GM19395 (cell line): ENCODE data around the gene FBL.
"Not testable (repeated sequence)": the region's sequence is repeated elsewhere in the genome, so short reads cannot be mapped to it uniquely, and the experiment has no call there.

Experiments used
- ATAC-seq: cut with Tn5 transposase; IDR thresholded peaks from one replicate; pipeline ENCODE4 v1.9.1; 2021; ENCODE audit warnings: mild to moderate bottlenecking, moderate library complexity; ENCODE audit not compliant: unreplicated experiment

The FBL gene

DNA sequence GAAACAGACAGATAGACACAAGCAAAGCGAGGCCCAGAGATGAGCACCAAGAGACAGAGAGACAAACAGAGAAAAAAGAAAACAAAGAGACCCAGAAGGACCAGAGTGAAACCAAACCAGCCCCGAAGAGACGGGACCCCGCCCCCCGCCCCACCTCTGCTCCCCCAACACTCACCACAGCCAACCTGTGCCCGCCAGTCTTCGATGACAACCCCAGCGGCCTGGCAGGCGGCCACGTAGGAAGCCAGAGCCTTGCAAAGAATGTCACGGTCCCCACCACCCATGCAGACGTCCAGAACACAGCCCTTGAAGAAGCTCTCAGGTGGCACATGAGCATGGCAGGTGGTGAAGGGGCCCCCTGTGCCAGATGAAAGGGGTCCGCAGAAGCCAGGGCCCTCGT lies 31.3 kb upstream of the FBL start:
- not testable (repeated sequence) for ATAC-seq

DNA sequence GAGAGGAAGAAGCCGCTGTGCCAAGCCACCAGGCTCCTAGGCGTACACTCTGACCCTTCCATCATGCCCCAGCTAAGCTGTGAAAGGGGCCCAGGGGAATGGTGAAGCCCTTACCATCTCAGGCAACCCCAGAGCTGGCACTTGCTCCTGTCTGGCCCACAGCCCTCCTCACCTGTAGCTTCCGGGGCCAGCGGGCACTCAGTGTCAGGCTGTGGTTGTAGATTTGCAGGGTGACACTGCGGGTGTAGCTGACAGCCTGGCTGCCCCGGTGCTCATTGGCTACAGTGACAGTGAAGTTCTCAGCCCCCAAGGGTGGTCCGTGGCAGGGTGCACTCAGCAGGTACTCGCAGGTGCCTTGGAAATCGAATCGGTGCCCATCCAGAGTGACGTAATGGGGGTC lies 30.3 kb upstream of the FBL start:
- not testable (repeated sequence) for ATAC-seq

DNA sequence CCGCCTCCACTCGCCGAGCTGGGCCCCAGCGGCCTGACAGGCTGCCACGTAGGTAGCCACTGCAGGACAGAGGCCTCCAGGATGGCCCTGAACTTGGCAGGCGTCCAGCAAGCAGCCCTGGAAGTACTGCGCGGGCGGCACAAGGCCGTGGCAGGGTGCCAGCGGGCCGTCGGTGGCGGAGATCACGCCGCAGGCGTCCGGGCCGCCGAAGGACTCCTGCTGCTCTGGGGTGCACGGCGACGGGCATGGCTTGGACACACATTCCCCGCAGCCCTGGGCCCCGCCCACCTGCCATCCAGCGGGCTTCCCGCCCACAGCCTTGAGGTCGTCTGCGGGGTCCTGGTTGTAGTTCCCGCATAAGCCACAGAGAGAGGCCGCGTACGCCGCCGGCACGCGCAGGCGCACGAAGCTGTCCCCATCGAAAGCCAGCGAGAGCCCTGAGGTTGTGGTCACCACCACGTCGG lies 29.3 kb upstream of the FBL start:
- ATAC-seq, result not testable (repeated sequence)

DNA sequence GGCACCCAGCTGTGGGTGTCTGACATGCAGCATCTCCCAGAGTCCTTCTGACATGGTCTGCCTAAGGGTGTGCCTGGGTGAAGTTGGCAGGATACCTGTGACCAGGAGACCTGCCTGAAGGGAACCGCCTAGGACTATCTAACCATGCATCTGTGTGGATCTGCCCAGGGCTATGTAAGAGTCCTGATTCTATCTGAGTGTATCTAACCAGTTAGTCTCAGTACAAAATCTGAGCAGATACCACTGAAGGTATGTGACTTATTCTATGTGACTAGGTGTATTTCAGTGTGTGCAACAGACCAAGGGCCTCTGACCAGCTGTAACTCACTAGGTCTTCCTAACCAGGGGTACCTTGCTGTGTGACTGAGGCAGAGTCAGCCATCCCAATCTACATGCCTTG lies 28.2 kb upstream of the FBL start:
- no peak for ATAC-seq

DNA sequence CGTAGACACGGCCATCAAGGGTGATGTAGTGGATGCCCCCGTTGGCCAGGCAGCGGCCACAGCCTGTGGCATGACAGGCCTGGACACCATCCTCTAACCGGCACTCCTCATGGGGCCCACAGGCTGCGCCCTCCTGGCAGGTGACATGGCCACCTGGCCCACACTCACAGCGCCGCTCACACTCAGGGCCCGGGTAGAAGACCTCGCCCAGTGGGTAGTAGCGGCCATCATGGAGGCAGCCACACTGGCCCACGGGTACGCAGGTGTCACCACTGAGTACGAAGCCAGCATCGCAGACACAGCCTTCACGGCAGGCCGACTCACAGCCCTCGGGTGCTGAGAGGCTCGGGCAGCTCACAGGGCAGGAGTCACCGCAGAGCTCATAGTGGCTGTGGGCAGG lies 27.2 kb upstream of the FBL start:
- no peak for ATAC-seq

DNA sequence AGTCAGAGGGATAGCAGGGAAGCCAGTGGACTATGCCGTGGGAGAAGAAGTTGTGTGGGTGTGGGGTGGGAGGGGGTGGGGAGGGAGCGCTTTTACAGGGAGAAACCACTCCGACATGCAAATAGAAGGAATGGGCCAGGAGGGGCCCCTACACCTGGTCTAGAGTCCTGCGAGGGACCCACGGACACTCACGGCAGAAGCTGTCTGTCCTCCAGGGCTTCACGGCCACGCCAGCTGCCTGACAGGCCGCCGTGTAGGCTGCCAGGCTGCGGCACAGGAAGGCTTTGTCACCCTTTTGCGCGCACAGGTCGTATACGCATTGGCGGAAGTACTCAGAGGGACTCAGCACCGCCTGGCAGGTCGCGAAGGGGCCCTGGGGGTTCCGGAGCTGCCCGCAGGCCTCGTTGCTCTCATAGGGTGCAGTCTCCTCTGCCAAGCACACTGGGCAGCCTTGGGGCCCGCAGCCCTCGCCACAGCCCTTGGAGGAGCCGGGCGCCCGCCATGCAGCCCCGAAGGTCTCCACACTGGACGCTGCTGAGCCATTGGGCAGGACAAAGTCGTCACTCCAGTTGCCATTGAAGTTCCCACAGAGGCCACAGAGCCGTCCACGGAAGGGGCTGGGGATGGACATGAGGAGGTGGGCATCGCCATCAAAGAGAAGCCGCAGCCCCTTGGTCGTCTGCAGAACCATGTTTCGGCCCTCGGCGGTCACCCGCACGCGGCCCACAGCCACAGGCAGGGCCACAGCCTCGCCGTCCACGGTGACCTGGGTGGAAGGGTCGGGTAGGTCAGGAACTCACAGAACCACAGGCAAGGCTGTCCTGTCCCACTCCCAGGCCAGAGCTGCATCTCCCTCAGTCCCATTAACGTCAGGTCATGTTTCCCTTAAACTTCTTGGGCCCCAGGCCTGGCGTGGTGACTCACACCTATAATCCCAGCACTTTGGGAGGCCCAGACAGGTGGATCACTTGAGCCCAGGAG lies 26.0 kb upstream of the FBL start:
- no peak for ATAC-seq

DNA sequence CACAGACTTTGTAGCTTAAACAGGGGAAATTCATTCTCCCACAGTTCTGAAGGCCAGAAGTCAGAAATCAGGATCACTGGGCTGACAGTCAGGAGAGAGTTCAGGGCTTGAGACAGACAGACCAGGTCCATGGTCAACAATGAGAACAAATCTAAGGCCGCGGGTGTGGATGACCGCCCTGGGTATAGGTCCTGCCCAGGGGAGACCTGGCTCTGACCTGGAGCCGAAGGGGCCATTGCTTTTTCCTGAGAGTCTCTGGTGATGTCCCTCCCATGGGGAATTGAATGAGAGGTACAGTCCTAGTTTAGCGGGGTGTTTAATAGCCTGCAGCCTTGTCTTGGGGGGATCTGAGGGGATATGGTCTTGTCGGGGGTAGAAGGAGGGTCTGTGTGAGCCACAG lies 25.2 kb upstream of the FBL start:
- ATAC-seq, result no peak

DNA sequence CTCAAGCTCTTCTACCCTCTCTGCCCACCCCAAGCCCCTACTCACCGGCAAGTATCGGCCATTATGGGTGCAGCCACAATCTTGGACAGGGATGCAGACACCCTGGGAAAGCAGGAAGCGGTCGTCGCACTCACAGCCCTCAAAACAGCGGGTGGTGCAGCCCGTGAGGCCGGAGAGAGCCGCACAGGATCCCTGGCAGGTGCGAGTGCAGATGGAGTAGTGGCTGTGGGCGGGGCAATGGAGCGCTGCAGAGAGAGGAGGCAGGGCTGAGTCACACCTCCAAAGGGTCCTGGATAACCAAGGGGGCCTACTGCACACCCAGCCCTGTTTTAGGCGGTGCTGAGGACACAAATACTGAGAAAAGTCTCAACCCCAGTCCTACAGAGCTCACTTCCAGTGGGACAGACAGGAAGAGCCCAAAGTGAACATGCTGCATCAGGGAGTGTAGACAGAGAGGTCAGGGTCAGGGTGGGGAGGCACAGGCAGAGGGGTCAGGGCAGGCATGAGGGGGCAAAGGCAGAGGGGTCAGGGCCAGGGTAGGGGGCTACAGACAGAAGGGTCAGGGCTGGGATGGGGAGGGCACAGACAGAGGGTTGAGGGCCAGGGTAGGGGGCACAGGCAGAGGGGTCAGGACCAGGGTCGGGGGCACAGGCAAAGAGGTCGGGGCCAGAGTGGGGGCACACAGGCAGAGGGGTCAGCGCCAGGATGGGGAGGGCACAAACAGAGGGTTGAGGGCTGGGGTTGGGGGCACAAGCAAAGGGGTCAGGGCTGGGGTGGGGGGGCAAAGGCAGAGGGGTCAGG lies 24.2 kb upstream of the FBL start:
- no peak for ATAC-seq

DNA sequence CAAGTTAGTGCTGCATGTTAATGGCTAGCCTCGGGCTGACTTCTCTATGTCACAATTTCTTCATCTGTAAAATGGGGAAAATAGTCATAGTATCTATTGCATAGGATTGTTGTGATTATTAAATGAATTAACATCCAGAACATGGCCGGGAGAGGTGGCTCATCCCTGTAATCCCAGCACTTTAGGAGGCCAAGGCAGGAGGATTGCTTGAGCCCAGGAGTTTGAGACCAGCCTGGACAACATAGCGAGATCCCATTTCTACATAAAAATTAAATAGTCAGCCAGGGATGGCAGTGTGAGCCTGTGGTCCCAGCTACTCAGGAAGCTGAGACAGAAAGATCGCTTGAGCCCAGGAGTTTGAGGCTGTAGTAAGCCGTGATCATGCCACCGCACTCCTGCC lies 21.8 kb upstream of the FBL start:
- no peak for ATAC-seq

DNA sequence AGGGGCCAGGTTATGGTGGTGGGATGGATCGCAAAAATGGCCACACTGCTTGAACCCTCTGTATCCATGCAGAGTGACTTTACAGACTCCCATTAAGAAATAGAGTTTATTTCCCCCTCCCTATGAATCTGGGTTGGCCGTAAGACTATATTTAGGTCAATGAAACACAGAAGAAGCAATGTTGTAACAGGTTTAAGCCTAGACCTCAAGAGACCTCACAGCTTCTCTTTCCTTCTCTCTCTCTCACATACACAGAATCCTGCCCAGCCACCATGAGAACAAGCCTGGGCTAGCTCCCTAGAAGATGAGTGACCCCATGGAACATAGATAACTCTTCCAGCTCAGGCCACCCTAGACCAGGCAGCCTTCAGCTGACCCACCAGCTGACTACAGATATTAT lies 21.0 kb upstream of the FBL start:
- ATAC-seq, result no peak

DNA sequence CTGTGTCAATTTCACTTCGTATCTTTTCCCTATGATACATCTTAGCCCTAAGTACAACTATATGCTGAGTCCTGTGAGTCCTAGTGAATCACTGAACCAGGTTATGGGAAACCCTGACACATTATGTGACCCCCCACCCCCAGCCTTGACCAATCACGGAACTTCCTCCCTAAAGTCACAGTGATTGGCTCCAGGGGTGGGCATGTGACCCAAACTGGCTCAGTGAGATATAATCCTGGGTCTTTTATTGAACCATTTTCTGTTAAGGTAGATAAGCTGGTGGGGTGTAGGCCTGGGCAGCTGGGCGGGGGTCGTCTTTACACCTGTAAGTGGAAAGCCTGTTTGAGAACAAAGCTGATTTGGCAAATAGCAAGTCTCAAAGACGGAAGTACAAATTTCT lies 19.8 kb upstream of the FBL start:
- no peak for ATAC-seq

DNA sequence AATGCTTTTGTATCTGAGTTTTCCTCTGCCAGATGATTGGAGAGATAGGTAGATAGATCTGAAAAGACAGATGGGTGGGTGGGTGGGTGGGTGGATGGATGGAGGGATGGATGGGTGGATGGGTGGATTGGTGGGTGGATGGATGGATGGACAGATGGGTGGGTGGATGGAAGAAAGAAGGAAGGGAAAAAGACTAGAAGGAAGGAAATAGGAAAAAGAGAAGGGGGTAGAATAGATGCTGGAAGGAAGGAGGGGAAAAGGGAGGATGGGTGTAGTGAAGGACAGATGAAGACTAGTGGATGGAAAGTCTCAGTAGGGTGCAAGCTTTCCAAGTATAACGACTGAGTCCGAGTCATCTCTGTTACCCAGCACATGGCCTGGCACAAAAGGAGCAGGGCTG lies 19.0 kb upstream of the FBL start:
- no peak for ATAC-seq

DNA sequence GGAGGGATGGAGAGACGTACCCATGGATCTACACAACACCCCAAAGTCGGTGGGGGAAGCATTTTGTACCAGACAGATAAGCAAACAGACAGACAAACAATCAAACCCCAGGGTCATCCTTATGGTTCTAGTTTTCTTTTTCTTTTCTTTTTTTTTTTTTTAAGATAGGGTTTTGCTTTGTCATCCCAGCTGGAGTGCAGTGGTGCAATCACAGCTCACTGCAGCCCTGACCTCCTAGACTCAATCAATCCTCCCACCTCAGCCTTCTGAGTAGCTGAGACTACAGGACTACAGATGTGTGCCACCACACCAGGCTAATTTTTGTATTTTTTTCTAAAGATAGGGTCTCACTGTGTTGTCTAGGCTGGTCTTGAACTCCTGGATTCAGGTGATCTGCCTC lies 17.9 kb upstream of the FBL start:
- ATAC-seq, result no peak

DNA sequence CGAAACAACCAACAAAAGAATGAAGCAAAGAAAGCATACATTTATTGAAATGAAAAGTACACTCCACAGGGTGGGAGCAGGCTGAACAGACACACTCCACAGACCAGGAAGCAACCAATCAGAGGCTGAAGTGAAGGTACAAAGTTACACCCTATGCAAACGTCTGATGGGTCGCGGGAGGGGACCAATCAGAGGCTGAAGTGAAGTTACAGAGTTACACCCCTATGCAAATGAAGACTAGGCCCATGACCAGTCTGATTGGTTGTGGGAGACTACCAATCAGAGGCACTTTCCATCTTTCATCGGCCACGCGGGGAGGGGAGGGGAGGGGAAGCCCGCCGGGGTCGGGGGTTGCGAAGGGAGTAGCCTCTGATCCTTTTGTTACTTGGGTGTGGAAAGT lies 12.4 kb upstream of the FBL start:
- ATAC-seq, result no peak

DNA sequence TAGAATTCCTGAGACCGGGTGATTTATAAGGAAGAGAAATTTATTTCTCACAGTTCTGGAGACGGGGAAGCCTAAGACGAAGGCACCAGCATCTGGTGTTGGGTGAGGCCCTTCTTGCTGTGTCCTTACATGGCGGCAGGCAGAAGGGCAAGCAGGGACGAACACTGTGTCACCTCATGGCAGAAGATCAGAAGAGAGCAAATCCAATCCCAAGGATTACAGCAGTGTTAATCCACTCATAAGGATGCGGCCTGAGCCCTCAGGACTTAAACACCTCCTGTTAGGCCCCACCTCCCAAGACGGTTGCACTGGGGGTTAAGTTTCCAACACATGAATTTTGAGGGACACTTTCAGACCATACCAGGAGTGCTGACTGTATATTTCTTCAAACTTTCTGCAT lies 6.7 kb upstream of the FBL start:
- no peak for ATAC-seq

DNA sequence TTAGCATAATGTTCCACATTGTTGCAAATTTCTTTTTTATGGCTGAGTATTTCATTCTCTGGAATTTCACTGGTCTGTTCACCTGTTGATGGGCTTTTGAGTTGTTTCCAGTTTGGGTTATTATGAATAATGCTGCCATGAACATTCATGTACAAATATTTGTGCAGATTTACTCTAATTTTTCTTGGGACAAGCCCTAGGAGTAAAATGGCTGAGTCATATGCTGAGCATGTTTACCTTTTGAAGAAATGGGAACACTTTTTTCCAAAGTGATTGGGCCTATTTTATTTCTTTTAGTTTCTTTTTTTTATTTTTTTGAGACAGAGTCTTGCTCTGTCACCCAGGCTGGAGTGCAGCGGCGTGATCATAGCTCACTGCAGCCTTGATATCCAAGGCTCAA lies 4.7 kb upstream of the FBL start:
- no peak for ATAC-seq

DNA sequence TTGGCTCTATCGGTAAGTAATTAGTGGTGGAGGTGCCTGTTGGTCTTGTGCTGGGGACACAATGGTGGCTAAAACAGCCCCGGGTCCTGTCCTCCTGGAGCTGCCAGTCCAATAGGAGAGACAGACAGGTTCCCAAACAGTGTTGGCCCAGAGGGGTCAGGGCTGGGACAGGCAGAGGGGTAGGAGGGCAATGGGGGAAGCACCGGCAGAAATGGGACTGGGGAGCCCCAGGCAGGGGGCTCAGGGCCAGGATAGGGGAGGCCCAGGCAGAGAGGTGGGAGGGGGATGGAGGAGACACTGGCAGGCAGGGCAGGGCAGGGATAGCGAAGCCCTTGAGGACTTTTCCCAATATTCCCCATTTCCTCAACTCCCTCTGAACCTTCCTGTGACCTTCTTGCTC lies 2.2 kb upstream of the FBL start:
- no peak for ATAC-seq

DNA sequence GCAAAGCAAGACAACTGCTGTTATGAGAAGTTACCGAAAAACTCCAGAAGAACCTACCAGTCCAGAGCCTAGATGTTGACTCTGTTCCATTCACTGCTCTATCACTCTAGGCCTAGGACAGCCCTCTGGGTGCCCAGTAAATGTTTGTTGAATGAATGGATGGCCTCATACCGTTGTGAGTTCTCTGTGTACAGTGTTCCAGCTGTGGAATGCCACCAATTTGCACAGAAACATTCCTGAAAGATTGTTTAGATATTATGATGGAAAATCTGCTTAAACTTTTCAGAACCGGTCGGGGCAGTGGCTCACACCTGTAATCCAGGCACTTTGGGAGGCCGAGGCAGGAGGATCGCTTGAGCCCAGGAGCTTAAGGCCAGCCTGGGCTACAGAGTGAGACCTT lies 1.3 kb upstream of the FBL start:
- ATAC-seq, result no peak

DNA sequence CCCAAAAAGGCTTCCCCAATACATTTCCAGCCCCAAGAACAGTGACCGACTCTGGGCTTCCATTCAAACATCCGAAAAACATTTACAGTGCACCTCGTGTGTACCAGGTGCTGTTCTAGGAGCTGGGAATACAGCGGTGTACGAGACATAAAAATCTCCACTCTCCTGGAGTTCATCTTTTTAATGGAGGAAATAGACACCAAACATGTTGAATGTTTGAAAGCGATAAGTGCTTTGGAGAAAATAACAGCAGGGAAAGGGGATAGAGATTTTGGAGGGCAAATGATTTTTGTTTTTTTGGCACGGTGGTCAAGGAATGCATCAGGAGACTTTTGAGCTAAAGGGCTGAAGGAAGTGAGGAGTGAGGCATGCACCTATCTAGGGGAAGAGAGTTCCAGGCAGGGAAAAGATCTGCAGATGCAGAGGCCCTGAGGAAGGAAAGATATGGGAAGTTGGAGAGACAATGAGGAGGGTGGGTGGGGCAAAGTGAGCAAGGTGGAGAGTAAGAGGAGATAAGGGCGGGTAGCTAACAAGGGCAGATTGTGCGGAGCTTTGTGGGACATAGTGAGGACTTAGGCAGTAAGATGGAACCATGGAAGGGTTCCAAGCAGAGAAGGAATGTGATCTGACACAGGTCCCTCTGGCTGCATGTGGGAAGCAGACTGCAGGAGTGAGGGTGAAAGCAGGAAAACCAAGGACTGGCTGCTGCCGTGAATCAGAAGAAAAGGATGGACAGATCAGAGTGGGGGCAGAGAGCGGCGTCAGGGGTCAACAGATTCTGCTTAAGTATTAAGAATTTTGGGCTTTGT lies 703 bp upstream of the FBL start:
- ATAC-seq, result no peak

DNA sequence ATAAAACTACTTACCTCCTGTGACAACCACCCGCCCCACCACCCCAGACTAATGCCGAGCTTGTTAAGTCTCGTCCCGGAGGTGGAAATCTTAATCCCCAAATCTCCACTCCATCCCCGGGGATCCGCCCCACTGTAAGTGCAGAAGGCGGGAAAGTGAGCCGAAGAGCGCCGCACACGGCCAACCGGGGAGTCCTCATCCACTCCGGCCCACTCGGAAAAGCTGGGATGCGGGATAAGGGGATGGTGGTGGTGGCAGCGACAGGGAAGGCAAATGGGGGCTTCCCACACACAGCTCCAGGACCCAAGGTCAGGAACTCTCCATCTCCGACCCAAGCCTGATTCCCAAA lies 621 bp downstream of the FBL start:
- no peak for ATAC-seq

DNA sequence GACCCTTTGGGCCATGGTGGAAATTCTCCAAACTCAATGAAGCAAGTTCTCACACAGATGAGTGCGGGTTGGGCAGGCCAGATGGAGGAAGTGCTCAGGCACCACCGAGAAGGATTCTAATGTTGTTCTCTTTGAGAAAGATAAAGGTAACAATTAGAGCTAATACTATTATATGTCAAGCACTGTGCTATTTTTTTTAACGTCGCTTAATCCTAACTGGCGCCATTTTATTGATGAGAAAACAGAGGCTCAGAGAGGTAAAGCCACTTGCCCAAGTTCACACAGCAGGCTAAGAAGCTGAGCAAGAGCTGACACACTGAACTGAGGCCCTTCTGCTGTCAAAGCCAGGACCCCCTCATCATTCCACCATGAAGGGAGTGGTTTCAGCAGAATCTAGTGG lies 1.0 kb downstream of the FBL start:
- ATAC-seq, result no peak
